Breast epithelium (tissue), 3 donors: ENCODE data around the gene USP10.

Source experiments
- POLR2A ChIP-seq: fragments of 450-650 bp; IDR thresholded peaks from one replicate; pipeline ENCODE4 v1.6.1; 2016; ENCODE audit warnings: antibody characterized with exemption, mild to moderate bottlenecking, moderate library complexity
- POLR2AphosphoS5 ChIP-seq, 3 donors: sonication (generic); formaldehyde crosslinking; IDR thresholded peaks; one replicate each; pipeline ENCODE4 v1.6.1; 2017; ENCODE audit warnings: antibody characterized with exemption in 3 of 3
- TF ChIP-seq, protein P1 (sequence below), 3 donors: fragments of 450-650 bp; IDR thresholded peaks; one replicate each; pipeline ENCODE4 v1.5.1; 2016 to 2017; ENCODE audit warnings: antibody characterized with exemption in 3 of 3, mild to moderate bottlenecking in 3 of 3, moderate library complexity in 3 of 3

DNA sequence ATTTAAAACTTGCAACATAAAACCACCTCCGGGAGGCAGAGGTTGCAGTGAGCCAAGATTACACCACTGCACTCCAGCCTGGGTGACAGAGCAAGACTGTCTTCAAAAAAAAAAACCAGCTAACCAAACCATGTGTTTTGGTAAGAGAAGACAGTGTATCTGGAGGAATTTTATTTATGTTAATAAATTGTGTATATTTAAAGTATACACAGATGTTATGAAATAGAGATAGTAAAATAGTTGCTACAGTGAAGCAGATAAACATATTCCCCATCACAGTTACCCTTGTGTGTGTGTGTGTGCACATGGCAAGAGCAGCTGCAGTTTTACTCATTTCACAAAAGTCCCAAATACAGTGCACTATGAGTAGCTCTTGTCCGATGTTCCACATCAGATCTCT is 65.2 kb downstream of the USP10 start:
- TF ChIP-seq, protein P1, sequence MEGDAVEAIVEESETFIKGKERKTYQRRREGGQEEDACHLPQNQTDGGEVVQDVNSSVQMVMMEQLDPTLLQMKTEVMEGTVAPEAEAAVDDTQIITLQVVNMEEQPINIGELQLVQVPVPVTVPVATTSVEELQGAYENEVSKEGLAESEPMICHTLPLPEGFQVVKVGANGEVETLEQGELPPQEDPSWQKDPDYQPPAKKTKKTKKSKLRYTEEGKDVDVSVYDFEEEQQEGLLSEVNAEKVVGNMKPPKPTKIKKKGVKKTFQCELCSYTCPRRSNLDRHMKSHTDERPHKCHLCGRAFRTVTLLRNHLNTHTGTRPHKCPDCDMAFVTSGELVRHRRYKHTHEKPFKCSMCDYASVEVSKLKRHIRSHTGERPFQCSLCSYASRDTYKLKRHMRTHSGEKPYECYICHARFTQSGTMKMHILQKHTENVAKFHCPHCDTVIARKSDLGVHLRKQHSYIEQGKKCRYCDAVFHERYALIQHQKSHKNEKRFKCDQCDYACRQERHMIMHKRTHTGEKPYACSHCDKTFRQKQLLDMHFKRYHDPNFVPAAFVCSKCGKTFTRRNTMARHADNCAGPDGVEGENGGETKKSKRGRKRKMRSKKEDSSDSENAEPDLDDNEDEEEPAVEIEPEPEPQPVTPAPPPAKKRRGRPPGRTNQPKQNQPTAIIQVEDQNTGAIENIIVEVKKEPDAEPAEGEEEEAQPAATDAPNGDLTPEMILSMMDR (IDR thresholded peaks at IDR 0.05) = no peak
- TF ChIP-seq POLR2A (no peak), POLR2AphosphoS5 (IDR thresholded peaks at IDR 0.05) (no peak)
